ENCODE results near the gene KLHL29. TPM values are rescaled to one million over a fixed set of nuclear protein-coding genes. Genes with fewer than 3 reads are reported as not detected.

The KLHL29 gene
- total RNA-seq, 1 experiment from 2014 or later: 7.7 TPM

GRCh38 chr2:23551875-23552274 lies 166.9 kb downstream of the KLHL29 start:
- Histone ChIP-seq H3K27me3 (ENCODE audit: control insufficient read depth, insufficient read depth, low read length) (no peaks in the 10 kb centered on the region), H3K36me3 (ENCODE audit: control insufficient read depth, insufficient read depth, low read length) (no peaks in the 10 kb centered on the region), H3K27ac (ENCODE audit: low read length) (no peak overlapping the region), H3K4me3 (ENCODE audit: low read depth in 2 of 2, low read length in 2 of 2) (no peak overlapping the region), H3K4me1 (ENCODE audit: control insufficient read depth, insufficient read depth, low read length) (peaks cover 15% of the 10 kb centered on the region), H3K9me3 (ENCODE audit: control insufficient read depth, insufficient read depth, low read depth, low read length) (no peaks in the 10 kb centered on the region)
- no TSS peak for BruUV-seq (replicated peaks)
- CTCF ChIA-PET: no interaction called here
- in situ Hi-C loops (cut with HindIII; ENCODE audit: low pct_unique_long_range_greater_than_20kb, low sequenced_read_pairs): no loop called here
- POLR2A ChIA-PET: no interaction called here
- TF ChIP-seq TCF7L2 (IDR thresholded peaks at IDR 0.05; ENCODE audit: low read depth, low read length): no peak
- no peak for TF ChIP-seq SIN3A (IDR thresholded peaks at IDR 0.05; ENCODE audit: borderline replicate concordance, insufficient read depth, low read depth, low read length)
- TF ChIP-seq, protein P1, sequence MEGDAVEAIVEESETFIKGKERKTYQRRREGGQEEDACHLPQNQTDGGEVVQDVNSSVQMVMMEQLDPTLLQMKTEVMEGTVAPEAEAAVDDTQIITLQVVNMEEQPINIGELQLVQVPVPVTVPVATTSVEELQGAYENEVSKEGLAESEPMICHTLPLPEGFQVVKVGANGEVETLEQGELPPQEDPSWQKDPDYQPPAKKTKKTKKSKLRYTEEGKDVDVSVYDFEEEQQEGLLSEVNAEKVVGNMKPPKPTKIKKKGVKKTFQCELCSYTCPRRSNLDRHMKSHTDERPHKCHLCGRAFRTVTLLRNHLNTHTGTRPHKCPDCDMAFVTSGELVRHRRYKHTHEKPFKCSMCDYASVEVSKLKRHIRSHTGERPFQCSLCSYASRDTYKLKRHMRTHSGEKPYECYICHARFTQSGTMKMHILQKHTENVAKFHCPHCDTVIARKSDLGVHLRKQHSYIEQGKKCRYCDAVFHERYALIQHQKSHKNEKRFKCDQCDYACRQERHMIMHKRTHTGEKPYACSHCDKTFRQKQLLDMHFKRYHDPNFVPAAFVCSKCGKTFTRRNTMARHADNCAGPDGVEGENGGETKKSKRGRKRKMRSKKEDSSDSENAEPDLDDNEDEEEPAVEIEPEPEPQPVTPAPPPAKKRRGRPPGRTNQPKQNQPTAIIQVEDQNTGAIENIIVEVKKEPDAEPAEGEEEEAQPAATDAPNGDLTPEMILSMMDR (IDR thresholded peaks at IDR 0.05): no peak
- TF ChIP-seq REST (IDR thresholded peaks at IDR 0.05; ENCODE audit: insufficient read depth in 1 of 2, low read depth in 2 of 2, low read length in 1 of 2): no peak
- no peak for TF ChIP-seq POLR2AphosphoS5 (IDR thresholded peaks at IDR 0.05; ENCODE audit: low read depth, low read length)
- ATAC-seq (no peak), DNase-seq (ENCODE audit: low read depth, low spot score) (no peak)
- intact Hi-C loops (cut with micrococcal nuclease; ENCODE audit: unreplicated experiment): no loop called here

GRCh38 chr2:23553561-23553960 lies 168.6 kb downstream of the KLHL29 start:
- no peaks in the 10 kb centered on the region for H3K36me3 ChIP-seq (ENCODE audit: control insufficient read depth, insufficient read depth, low read length)
- intact Hi-C loops (cut with micrococcal nuclease; ENCODE audit: unreplicated experiment): no loop called here
- ATAC-seq (no peak), DNase-seq (ENCODE audit: low read depth, low spot score) (no peak)
- no peak overlapping the region for H3K27ac ChIP-seq (ENCODE audit: low read length)
- no peaks in the 10 kb centered on the region for H3K9me3 ChIP-seq (ENCODE audit: control insufficient read depth, insufficient read depth, low read depth, low read length)
- ChIA-PET CTCF (no interaction called here), POLR2A (no interaction called here)
- no peak overlapping the region for H3K4me3 ChIP-seq (ENCODE audit: low read depth in 2 of 2, low read length in 2 of 2)
- H3K4me1 ChIP-seq (ENCODE audit: control insufficient read depth, insufficient read depth, low read length): peaks cover 13% of the 10 kb centered on the region
- in situ Hi-C loops (cut with HindIII; ENCODE audit: low pct_unique_long_range_greater_than_20kb, low sequenced_read_pairs): no loop called here
- H3K27me3 ChIP-seq (ENCODE audit: control insufficient read depth, insufficient read depth, low read length): no peaks in the 10 kb centered on the region
- no peak for TF ChIP-seq SIN3A (IDR thresholded peaks at IDR 0.05; ENCODE audit: borderline replicate concordance, insufficient read depth, low read depth, low read length)
- TF ChIP-seq REST (IDR thresholded peaks at IDR 0.05; ENCODE audit: insufficient read depth in 1 of 2, low read depth in 2 of 2, low read length in 1 of 2): no peak
- TF ChIP-seq POLR2AphosphoS5 (IDR thresholded peaks at IDR 0.05; ENCODE audit: low read depth, low read length): no peak
- no peak for TF ChIP-seq TCF7L2 (IDR thresholded peaks at IDR 0.05; ENCODE audit: low read depth, low read length)
- TF ChIP-seq, protein P1 (IDR thresholded peaks at IDR 0.05): no peak
- no TSS peak for BruUV-seq (replicated peaks)

Measured in Panc1 (cell line).